Right atrium auricular region (tissue), 2 donors: ENCODE measurements around the gene DTHD1. TPM values are rescaled to one million over a fixed set of nuclear protein-coding genes. Genes with fewer than 3 reads are reported as not detected.

Source experiments
- DNase-seq: peaks from one replicate; pipeline ENCODE4 v3.0.0-alpha.2; 2019; ENCODE audit warnings: low spot score
- H3K27ac ChIP-seq, 2 donors: fragments of 200-600 bp; sonication (generic); 1 replicate in 1 of 2; 2 replicates in 1 of 2; pipeline ENCODE4 v1.5.1; 2016 to 2019
- H3K27me3 ChIP-seq, 2 donors: fragments of 200-600 bp; sonication (generic); one replicate each; pipeline versions ENCODE4 v1.5.1 to v1.6.0; 2017 to 2019
- H3K36me3 ChIP-seq: fragments of 200-600 bp; sonication (generic); one replicate; pipeline ENCODE4 v1.5.1; 2016
- H3K4me1 ChIP-seq, 2 donors: fragments of 200-600 bp; sonication (generic); one replicate each; pipeline versions ENCODE4 v1.5.1 to v1.6.0; 2017 to 2019
- H3K4me3 ChIP-seq, 2 donors: fragments of 200-600 bp; sonication (generic); 1 replicate in 1 of 2; 2 replicates in 1 of 2; pipeline ENCODE4 v1.5.1; 2017 to 2019; ENCODE audit warnings: mild to moderate bottlenecking in 1 of 2, moderate library complexity in 1 of 2
- H3K9me3 ChIP-seq, 2 donors: fragments of 200-600 bp; sonication (generic); one replicate each; pipeline ENCODE4 v1.5.1; 2019
- CTCF ChIP-seq, 2 donors: fragments of 200-600 bp; sonication (generic); IDR thresholded peaks; one replicate each; pipeline ENCODE4 v1.5.1; 2019; ENCODE audit warnings: antibody characterized with exemption in 2 of 2
- total RNA-seq, 2 donors: library from RNA; depleted of rRNA; stranded (reverse); fragments of >200 nt; gene quantifications; one replicate each; pipeline ENCODE4 v1.1.0, GENCODE V29; 2016

The DTHD1 gene
- total RNA-seq, 2 donors from 2014 or later, result 0.16 TPM; not detected in 1

GRCh38 chr4:36251983-36252382 lies 29.4 kb upstream of the DTHD1 start:
- Histone ChIP-seq H3K27ac (no peak overlapping the region), H3K9me3 (no peaks in the 10 kb centered on the region), H3K27me3 (no peaks in the 10 kb centered on the region), H3K4me1 (no peaks in the 10 kb centered on the region), H3K36me3 (no peaks in the 10 kb centered on the region), H3K4me3 (no peak overlapping the region)
- DNase-seq, result no peak
- TF ChIP-seq CTCF (IDR thresholded peaks at IDR 0.05), result no peak

- H3K9me3 ChIP-seq, result no peaks in the 10 kb centered on the region
- H3K27ac ChIP-seq, result no peak overlapping the region
- no peaks in the 10 kb centered on the region for H3K27me3 ChIP-seq
- H3K4me1 ChIP-seq, result no peaks in the 10 kb centered on the region
- TF ChIP-seq CTCF (IDR thresholded peaks at IDR 0.05), result no peak
- H3K4me3 ChIP-seq, result no peak overlapping the region
- H3K36me3 ChIP-seq, result no peaks in the 10 kb centered on the region
- DNase-seq, result no peak
Observed at GRCh38 chr4:36254371-36254770, 27.0 kb upstream of the DTHD1 start.

GRCh38 chr4:36255577-36255976 lies 25.8 kb upstream of the DTHD1 start:
- no peak overlapping the region for H3K27ac ChIP-seq
- H3K36me3 ChIP-seq, result no peaks in the 10 kb centered on the region
- no peak overlapping the region for H3K4me3 ChIP-seq
- H3K4me1 ChIP-seq, result no peaks in the 10 kb centered on the region
- no peak for TF ChIP-seq CTCF (IDR thresholded peaks at IDR 0.05)
- DNase-seq, result no peak
- no peaks in the 10 kb centered on the region for H3K9me3 ChIP-seq
- H3K27me3 ChIP-seq, result no peaks in the 10 kb centered on the region

- no peak overlapping the region for H3K4me3 ChIP-seq
- H3K27ac ChIP-seq, result no peak overlapping the region
- no peak for DNase-seq
- H3K27me3 ChIP-seq, result no peaks in the 10 kb centered on the region
- H3K9me3 ChIP-seq, result no peaks in the 10 kb centered on the region
- TF ChIP-seq CTCF (IDR thresholded peaks at IDR 0.05), result no peak
- no peaks in the 10 kb centered on the region for H3K36me3 ChIP-seq
- no peaks in the 10 kb centered on the region for H3K4me1 ChIP-seq
Observed at GRCh38 chr4:36256398-36256891, 25.0 kb upstream of the DTHD1 start.

GRCh38 chr4:36260731-36261130 lies 20.7 kb upstream of the DTHD1 start:
- H3K36me3 ChIP-seq, result no peaks in the 10 kb centered on the region
- no peaks in the 10 kb centered on the region for H3K4me1 ChIP-seq
- no peak overlapping the region for H3K27ac ChIP-seq
- no peaks in the 10 kb centered on the region for H3K27me3 ChIP-seq
- no peak for DNase-seq
- no peak overlapping the region for H3K4me3 ChIP-seq
- H3K9me3 ChIP-seq, result no peaks in the 10 kb centered on the region
- TF ChIP-seq CTCF (IDR thresholded peaks at IDR 0.05), result no peak

- no peaks in the 10 kb centered on the region for H3K9me3 ChIP-seq
- no peaks in the 10 kb centered on the region for H3K36me3 ChIP-seq
- no peak for DNase-seq
- no peak overlapping the region for H3K27ac ChIP-seq
- H3K27me3 ChIP-seq, result no peaks in the 10 kb centered on the region
- H3K4me1 ChIP-seq, result no peaks in the 10 kb centered on the region
- TF ChIP-seq CTCF (IDR thresholded peaks at IDR 0.05), result no peak
- no peak overlapping the region for H3K4me3 ChIP-seq
Observed at GRCh38 chr4:36264207-36264826, 17.1 kb upstream of the DTHD1 start.
